Fibroblast of pulmonary artery (primary cell): ENCODE measurements around the gene ZNF273.

ENCODE experiments used
- DNase-seq: peaks from one replicate; pipeline ENCODE4 v3.0.0-alpha.2; 2010; ENCODE audit warnings: low read depth
- H3K4me3 ChIP-seq: replicated peaks from 2 replicates; pipeline ENCODE4 v1.5.1; 2011; ENCODE audit warnings: low read depth, mild to moderate bottlenecking, control low read depth, low read length, moderate library complexity
- TF ChIP-seq, protein P1 (sequence below): IDR thresholded peaks from 2 replicates; pipeline ENCODE4 v1.5.1; 2011; ENCODE audit warnings: mild to moderate bottlenecking, control low read depth, low read length, inconsistent platforms; ENCODE audit errors: missing control alignments

Gene ZNF273

DNA sequence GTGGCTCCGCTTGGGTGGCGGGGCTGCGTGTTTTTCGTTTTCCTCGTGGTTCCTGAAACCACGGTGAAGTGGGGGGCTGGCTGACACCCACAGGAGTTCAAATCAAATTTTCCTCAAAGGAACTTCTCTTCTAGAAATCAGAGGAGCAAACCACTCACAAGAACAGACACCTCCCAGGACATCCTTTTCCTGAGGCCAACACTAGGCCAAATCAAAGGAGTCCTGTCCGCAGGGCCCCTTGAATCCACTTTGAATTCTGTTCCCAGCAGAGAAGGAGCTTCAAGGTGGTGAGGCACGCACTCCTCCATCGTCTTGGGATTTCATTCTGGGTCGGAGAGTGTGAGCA is 29.9 kb upstream of the ZNF273 start:
- H3K4me3 ChIP-seq = no peak overlapping the region
- no peak for DNase-seq
- TF ChIP-seq, protein P1, sequence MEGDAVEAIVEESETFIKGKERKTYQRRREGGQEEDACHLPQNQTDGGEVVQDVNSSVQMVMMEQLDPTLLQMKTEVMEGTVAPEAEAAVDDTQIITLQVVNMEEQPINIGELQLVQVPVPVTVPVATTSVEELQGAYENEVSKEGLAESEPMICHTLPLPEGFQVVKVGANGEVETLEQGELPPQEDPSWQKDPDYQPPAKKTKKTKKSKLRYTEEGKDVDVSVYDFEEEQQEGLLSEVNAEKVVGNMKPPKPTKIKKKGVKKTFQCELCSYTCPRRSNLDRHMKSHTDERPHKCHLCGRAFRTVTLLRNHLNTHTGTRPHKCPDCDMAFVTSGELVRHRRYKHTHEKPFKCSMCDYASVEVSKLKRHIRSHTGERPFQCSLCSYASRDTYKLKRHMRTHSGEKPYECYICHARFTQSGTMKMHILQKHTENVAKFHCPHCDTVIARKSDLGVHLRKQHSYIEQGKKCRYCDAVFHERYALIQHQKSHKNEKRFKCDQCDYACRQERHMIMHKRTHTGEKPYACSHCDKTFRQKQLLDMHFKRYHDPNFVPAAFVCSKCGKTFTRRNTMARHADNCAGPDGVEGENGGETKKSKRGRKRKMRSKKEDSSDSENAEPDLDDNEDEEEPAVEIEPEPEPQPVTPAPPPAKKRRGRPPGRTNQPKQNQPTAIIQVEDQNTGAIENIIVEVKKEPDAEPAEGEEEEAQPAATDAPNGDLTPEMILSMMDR = no peak

DNA sequence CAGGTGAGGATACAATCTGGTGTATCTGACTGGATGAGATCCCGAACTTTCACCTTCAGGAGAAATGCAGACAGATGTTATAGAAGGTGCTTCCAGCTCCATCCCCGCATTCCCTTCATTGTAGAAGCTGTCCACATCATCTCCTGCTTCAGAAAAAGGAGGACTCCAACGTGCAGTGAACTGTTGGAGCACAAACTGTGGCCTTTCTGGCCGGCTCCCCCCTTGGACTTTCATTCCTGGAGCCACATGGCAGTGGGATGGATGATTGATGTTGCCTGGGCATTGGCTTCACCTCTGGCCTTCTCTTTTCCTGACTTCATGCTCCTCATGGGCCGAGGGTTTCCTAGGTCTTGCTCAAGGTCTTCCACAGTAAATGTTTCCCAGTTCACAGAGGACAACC is 29.6 kb upstream of the ZNF273 start:
- TF ChIP-seq, protein P1 = no peak
- no peak overlapping the region for H3K4me3 ChIP-seq
- DNase-seq = no peak

DNA sequence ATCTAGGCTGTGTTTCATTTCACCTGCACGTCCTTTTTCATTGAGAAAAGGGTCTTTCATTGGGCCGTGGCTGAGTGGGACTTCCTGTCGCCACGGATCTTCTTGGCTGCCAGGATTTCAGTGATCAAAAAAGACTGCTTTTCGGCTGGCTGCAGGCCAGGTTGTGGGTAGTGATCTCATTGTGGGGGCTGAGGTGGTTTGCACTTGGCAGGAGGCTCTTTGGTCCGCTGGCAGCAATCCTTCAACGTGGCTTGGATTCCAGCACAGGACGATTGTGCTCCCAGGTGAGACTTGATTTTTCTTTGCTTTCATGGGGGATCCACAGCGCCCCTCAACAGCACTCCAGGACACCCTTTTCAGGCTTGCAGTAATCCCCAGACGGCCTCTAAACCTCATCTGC is 29.0 kb upstream of the ZNF273 start:
- TF ChIP-seq, protein P1 = no peak
- no peak overlapping the region for H3K4me3 ChIP-seq
- DNase-seq = no peak

DNA sequence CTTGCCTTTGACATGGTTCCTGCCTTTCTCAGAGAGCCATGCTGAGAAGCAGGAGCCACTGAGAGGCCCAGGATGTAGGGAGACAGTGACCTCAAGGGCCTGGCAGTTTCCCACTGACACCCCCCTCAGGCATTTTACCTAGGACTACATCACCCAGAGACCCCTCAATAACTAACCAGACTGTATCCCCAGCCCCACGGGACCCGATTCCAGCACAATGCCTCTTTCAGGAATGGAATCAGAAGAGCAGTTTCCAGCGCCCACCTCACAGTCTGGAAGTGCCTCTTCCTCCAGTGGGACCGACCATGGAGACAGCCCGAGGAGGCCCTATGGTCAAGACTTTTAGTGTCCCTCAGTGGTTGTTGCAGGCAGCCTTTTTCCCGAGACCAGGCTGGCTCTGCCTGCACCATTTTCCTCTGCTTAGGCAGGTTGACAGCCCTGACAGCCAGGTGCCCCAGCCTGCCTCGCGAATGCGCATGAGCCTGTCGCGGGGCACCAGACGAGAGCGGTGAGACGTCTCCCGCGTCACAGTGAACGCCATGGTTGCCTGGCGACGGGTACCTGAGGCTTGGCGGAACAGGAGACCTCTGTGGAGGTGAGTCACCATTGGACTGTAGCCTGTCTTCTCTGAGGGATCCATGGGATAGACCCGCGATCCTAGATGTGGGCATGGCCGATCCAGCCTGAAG is 28.4 kb upstream of the ZNF273 start:
- DNase-seq = no peak
- TF ChIP-seq, protein P1 = no peak
- H3K4me3 ChIP-seq = no peak overlapping the region

DNA sequence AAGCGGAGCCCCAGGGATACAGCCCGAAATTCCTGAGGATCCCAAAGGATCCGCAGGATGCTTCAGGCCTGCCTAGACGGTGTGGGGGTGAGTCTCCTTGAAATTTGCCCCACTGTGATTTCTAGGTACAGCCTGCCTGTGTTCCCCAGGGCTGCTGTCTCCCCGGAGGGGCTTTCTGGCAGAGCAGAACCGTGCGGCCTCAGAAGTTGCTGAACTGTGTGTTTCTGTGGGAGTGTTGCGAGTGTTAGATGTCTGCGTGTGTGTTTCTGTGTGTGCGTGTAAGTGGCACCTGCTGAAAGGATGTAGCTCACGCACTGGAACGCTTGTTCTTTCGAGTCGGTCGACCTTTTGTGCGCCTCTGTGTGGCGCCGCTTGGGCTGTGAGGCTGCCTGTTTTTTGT is 27.8 kb upstream of the ZNF273 start:
- TF ChIP-seq, protein P1 = no peak
- DNase-seq = no peak
- no peak overlapping the region for H3K4me3 ChIP-seq

DNA sequence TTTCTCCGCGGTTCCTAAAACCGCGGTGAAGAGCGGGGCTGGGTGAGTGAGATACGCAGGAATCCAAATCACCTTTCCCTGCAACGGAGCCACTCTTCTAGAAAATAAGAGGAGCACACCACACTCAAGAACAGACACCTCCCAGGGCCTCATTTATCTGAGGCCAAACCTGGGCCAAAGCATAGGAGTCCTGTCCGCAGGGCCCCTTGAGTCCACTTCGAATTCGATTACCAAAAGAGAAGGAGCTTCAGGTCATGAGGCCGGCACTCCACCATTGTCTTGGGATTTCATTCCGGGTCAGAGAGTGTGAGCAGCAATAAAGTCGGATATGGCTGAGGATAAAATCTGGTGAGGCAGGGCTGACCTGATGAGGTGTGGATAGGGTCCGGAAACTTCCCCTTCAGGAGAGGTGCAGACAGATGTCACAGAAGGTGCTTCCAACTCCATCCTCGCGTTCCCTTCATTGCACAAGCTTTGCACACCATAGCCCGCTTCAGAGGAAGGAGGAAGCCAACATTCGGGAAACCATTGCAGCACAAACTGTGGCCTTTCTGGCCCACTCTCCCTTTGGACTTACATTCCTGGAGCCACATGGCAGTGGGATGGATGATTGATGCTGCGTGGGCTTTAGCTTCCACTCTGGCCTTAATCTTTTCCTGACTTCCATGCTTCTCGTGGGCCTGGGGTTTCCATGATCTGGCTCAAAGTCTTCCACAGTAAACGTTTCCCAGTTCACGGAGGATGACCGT is 27.2 kb upstream of the ZNF273 start:
- DNase-seq = no peak
- TF ChIP-seq, protein P1 = no peak
- H3K4me3 ChIP-seq = no peak overlapping the region
